Stomach (tissue), 4 donors: ENCODE data around the gene SLC5A5.

Source experiments
- POLR2A ChIP-seq, 4 donors: fragments of 450-650 bp; IDR thresholded peaks; one replicate each; pipeline ENCODE4 v1.6.1; 2016; ENCODE audit warnings: antibody characterized with exemption in 4 of 4, control low read depth in 2 of 4, mild to moderate bottlenecking in 1 of 4, moderate library complexity in 1 of 4
- TF ChIP-seq, protein P1 (sequence below), 7 experiments: fragments of 450-650 bp in 4 of 7; fragments of 200-600 bp in 3 of 7; sonication (generic) in 3 of 7; IDR thresholded peaks; one replicate each; pipeline ENCODE4 v1.5.1; 2016 to 2019; ENCODE audit warnings: antibody characterized with exemption in 7 of 7, control low read depth in 2 of 7, mild to moderate bottlenecking in 1 of 7

DNA sequence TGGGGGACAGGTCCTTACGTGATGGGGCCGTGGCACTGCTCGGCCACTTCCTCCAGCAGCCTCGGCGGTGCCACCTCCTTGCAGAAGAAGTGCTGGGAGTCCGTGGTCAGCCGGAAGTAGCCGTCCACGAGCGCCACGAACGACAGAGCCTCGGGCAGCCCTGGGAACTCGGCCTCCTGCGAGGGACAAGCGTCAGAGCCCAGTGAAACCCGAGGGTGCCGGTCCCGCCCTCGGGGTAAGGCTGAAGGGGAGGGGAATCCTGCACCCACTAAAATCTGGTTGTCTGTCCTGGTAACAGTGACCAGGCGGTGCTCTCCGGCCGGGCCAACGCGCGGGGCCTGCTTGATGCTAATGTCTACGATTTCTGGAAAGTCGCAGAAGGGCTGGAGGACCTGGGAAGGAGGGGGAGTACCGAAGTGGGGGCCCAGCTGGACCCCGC is 30.4 kb upstream of the SLC5A5 start:
- TF ChIP-seq, protein P1, sequence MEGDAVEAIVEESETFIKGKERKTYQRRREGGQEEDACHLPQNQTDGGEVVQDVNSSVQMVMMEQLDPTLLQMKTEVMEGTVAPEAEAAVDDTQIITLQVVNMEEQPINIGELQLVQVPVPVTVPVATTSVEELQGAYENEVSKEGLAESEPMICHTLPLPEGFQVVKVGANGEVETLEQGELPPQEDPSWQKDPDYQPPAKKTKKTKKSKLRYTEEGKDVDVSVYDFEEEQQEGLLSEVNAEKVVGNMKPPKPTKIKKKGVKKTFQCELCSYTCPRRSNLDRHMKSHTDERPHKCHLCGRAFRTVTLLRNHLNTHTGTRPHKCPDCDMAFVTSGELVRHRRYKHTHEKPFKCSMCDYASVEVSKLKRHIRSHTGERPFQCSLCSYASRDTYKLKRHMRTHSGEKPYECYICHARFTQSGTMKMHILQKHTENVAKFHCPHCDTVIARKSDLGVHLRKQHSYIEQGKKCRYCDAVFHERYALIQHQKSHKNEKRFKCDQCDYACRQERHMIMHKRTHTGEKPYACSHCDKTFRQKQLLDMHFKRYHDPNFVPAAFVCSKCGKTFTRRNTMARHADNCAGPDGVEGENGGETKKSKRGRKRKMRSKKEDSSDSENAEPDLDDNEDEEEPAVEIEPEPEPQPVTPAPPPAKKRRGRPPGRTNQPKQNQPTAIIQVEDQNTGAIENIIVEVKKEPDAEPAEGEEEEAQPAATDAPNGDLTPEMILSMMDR (IDR thresholded peaks at IDR 0.05) = no peak
- no peak for TF ChIP-seq POLR2A (IDR thresholded peaks at IDR 0.05)
